RWPE2 (cell line): Measurements from ENCODE around the gene ATP13A4.
A peak's percentile ranks its signal among the peaks of the same experiment; 100 is the strongest.

ENCODE experiments used
- ATAC-seq: fragments of 200-7000 bp; cut with Tn5 transposase; 3 replicates; pipeline ENCODE4 v1.9.1; 2021; ENCODE audit warnings: low read depth
- DNase-seq: peaks from one replicate; pipeline ENCODE4 v3.0.0-alpha.2; 2020; ENCODE audit warnings: low spot score
- H3K27ac ChIP-seq: fragments of 450-650 bp; 2 replicates; pipeline ENCODE4 v1.5.1; 2017; ENCODE audit warnings: mild to moderate bottlenecking; ENCODE audit not compliant: poor library complexity, severe bottlenecking
- H3K27me3 ChIP-seq: fragments of 250-450 bp; sonication (Bioruptor Pico); 2 replicates; pipeline ENCODE4 v1.5.1; 2021; ENCODE audit warnings: mild to moderate bottlenecking, moderate library complexity; ENCODE audit not compliant: insufficient read depth, poor library complexity, severe bottlenecking
- H3K36me3 ChIP-seq: fragments of 250-450 bp; sonication (Bioruptor Pico); 2 replicates; pipeline ENCODE4 v1.5.1; 2020; ENCODE audit warnings: low read depth, mild to moderate bottlenecking, moderate library complexity
- H3K4me1 ChIP-seq: fragments of 250-450 bp; sonication (Bioruptor Pico); 2 replicates; pipeline ENCODE4 v1.5.1; 2021; ENCODE audit warnings: mild to moderate bottlenecking, moderate library complexity; ENCODE audit not compliant: insufficient read depth, poor library complexity, severe bottlenecking
- H3K4me3 ChIP-seq: fragments of 250-450 bp; sonication (Bioruptor Pico); 2 replicates; pipeline ENCODE4 v1.5.1; 2021; ENCODE audit warnings: mild to moderate bottlenecking, moderate library complexity; ENCODE audit not compliant: severe bottlenecking
- H3K9me3 ChIP-seq: fragments of 250-450 bp; sonication (Bioruptor Pico); 2 replicates; pipeline ENCODE4 v1.5.1; 2021; ENCODE audit warnings: mild to moderate bottlenecking, moderate library complexity; ENCODE audit not compliant: severe bottlenecking
- TF ChIP-seq, protein P1 (sequence below): fragments of 450-650 bp; IDR thresholded peaks from one replicate; pipeline ENCODE4 v1.5.1; 2017; ENCODE audit warnings: mild to moderate bottlenecking, moderate library complexity; ENCODE audit not compliant: poor library complexity, severe bottlenecking

ATP13A4 gene

DNA sequence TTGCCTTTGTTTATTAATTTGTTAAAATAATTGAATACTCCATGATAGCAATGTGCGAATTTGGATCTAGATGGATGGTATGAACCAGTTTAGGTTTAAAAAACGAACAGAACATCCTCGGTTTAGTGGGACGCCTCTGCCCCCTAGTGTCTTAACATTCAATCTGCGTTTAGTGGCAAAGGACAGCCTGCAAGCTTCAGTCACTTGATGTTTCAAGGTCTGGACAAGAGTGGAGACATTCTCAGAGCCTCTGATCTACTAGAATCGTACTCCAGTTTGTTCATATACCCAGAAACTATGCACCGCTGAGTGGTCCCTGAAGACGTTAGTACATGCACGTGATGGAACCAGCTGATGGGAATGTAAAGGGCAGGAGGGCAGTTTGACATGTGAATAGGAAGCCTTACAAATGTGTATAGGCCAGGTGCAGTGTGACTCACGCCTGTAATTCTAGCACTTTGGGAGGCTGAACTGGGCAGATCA lies 17.8 kb upstream of the ATP13A4 start:
- Histone ChIP-seq H3K27ac (no peak overlapping the region), H3K4me1 (no peaks in the 10 kb centered on the region), H3K36me3 (no peaks in the 10 kb centered on the region), H3K4me3 (no peak overlapping the region), H3K27me3 (no peaks in the 10 kb centered on the region), H3K9me3 (no peaks in the 10 kb centered on the region)
- peak; percentile 85 for ATAC-seq
- TF ChIP-seq, protein P1, sequence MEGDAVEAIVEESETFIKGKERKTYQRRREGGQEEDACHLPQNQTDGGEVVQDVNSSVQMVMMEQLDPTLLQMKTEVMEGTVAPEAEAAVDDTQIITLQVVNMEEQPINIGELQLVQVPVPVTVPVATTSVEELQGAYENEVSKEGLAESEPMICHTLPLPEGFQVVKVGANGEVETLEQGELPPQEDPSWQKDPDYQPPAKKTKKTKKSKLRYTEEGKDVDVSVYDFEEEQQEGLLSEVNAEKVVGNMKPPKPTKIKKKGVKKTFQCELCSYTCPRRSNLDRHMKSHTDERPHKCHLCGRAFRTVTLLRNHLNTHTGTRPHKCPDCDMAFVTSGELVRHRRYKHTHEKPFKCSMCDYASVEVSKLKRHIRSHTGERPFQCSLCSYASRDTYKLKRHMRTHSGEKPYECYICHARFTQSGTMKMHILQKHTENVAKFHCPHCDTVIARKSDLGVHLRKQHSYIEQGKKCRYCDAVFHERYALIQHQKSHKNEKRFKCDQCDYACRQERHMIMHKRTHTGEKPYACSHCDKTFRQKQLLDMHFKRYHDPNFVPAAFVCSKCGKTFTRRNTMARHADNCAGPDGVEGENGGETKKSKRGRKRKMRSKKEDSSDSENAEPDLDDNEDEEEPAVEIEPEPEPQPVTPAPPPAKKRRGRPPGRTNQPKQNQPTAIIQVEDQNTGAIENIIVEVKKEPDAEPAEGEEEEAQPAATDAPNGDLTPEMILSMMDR = peak; percentile 86
- no peak for DNase-seq

DNA sequence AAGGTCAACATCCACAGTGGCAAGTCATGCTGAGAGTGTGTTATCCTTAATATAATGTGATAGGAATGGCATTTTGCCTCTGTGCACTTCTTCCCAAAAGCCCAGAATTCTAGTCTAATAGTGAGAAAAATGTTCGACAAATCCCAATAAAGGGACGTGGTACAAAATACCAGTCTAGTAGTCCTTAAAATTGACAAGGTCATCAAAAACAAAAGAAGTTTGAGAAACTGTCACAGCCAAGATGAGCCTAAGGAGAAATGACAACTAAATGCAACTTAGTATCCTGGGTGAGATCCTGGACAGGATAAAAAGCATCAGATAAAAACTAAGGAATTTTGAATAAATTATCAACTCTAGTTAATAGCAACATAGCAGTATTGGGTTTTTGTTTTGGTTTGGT lies 14.4 kb upstream of the ATP13A4 start:
- TF ChIP-seq, protein P1 = no peak
- no peaks in the 10 kb centered on the region for H3K27me3 ChIP-seq
- H3K4me1 ChIP-seq = no peaks in the 10 kb centered on the region
- DNase-seq = no peak
- H3K36me3 ChIP-seq = no peaks in the 10 kb centered on the region
- no peak overlapping the region for H3K4me3 ChIP-seq
- ATAC-seq = no peak
- no peak overlapping the region for H3K27ac ChIP-seq
- no peaks in the 10 kb centered on the region for H3K9me3 ChIP-seq

DNA sequence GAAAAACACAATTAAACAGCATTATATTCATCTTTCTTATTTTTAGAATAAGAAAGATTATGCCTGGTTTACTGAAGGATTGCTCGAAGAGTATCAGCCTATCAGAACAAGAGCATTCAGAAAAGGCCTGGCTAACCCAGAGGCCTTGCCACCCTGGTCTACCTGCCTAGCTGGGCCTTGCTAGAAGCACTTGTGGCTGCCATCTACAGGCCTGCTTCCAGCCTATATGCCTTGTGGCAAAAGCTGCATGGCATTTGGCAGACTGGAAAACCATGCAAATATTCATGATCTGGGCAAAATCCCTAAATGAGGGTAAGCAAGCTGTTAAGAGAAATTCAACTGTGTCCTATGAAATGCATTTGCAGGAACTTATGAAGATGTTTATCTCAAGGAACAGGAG lies 9.3 kb upstream of the ATP13A4 start:
- TF ChIP-seq, protein P1 = peak; percentile 28
- no peaks in the 10 kb centered on the region for H3K36me3 ChIP-seq
- ATAC-seq (peak; percentile 68; the same call in 2 of the 3 replicates), DNase-seq (no peak)
- no peaks in the 10 kb centered on the region for H3K9me3 ChIP-seq
- no peaks in the 10 kb centered on the region for H3K27me3 ChIP-seq
- no peak overlapping the region for H3K4me3 ChIP-seq
- no peak overlapping the region for H3K27ac ChIP-seq
- H3K4me1 ChIP-seq = no peaks in the 10 kb centered on the region

- Histone ChIP-seq H3K36me3 (no peaks in the 10 kb centered on the region), H3K27ac (no peak overlapping the region), H3K9me3 (no peaks in the 10 kb centered on the region), H3K4me3 (no peak overlapping the region), H3K4me1 (no peaks in the 10 kb centered on the region), H3K27me3 (no peaks in the 10 kb centered on the region)
- TF ChIP-seq, protein P1 = no peak
- DNase-seq (no peak), ATAC-seq (no peak)
Measured at GRCh38 chr3:193563426-193563825, 8.7 kb upstream of the ATP13A4 start.

- Histone ChIP-seq H3K27me3 (no peaks in the 10 kb centered on the region), H3K36me3 (no peaks in the 10 kb centered on the region), H3K27ac (no peak overlapping the region), H3K4me3 (no peak overlapping the region), H3K9me3 (no peaks in the 10 kb centered on the region), H3K4me1 (no peaks in the 10 kb centered on the region)
- DNase-seq (no peak), ATAC-seq (no peak)
- TF ChIP-seq, protein P1 = no peak
Measured at GRCh38 chr3:193560870-193561269, 6.2 kb upstream of the ATP13A4 start.
